SU-DHL-6 (cell line): ENCODE results near the gene MEIOC.

ENCODE experiments used
- H2AFZ ChIP-seq: fragments of 200-600 bp; sonication (generic); 2 replicates; pipeline ENCODE4 v1.6.1; 2014; ENCODE audit warnings: low read depth, mild to moderate bottlenecking, moderate library complexity, mixed read lengths, antibody characterized with exemption, low read length; ENCODE audit not compliant: severe bottlenecking
- H3F3A ChIP-seq: fragments of 200-600 bp; shearing (Covaris generic); 2 replicates; pipeline ENCODE4 v1.6.0; 2016; ENCODE audit warnings: antibody characterized with exemption, mild to moderate bottlenecking; ENCODE audit not compliant: insufficient read depth
- H3K27ac ChIP-seq: fragments of 200-600 bp; sonication (generic); 2 replicates; pipeline ENCODE4 v1.5.1; 2016; ENCODE audit warnings: low read depth, mild to moderate bottlenecking, low read length, moderate library complexity, mixed read lengths
- H3K27me3 ChIP-seq: fragments of 200-600 bp; sonication (generic), shearing (Covaris generic); 2 replicates; pipeline ENCODE4 v1.6.0; 2014; ENCODE audit warnings: mild to moderate bottlenecking, low read length
- H3K36me3 ChIP-seq: fragments of 200-600 bp; sonication (generic); 2 replicates; pipeline ENCODE4 v1.6.1; 2014; ENCODE audit warnings: mild to moderate bottlenecking, low read length, mixed read lengths
- H3K4me2 ChIP-seq: fragments of 300-600, 200-600 bp; shearing (Covaris generic), sonication (generic); 2 replicates; pipeline ENCODE4 v1.6.0; 2014; ENCODE audit warnings: low read length, low read depth, mild to moderate bottlenecking; ENCODE audit not compliant: poor library complexity, severe bottlenecking
- H3K4me3 ChIP-seq: fragments of 200-600 bp; sonication (generic); 2 replicates; pipeline ENCODE4 v1.5.1; 2014; ENCODE audit warnings: antibody characterized with exemption, low read length, mild to moderate bottlenecking, mixed read lengths; ENCODE audit not compliant: insufficient read depth, poor library complexity, severe bottlenecking
- H3K79me2 ChIP-seq: fragments of 200-600 bp; sonication (generic); 2 replicates; pipeline ENCODE4 v1.6.1; 2014; ENCODE audit warnings: mild to moderate bottlenecking, low read length, moderate library complexity; ENCODE audit not compliant: insufficient read depth
- H3K9ac ChIP-seq: fragments of 200-600 bp; sonication (generic); 2 replicates; pipeline ENCODE4 v1.7.0; 2014; ENCODE audit warnings: mild to moderate bottlenecking, low read length
- H3K9me2 ChIP-seq: fragments of 200-600 bp; sonication (generic); replicated peaks from 2 replicates; pipeline ENCODE4 v1.6.1; 2014; ENCODE audit warnings: low read length; ENCODE audit not compliant: insufficient read depth
- H3K9me3 ChIP-seq: fragments of 200-600 bp; sonication (generic); 2 replicates; pipeline ENCODE4 v1.6.1; 2014; ENCODE audit warnings: low read length, mixed read lengths; ENCODE audit not compliant: insufficient read depth
- H4K20me1 ChIP-seq: fragments of 200-600 bp; sonication (generic); 2 replicates; pipeline ENCODE4 v1.6.1; 2014; ENCODE audit warnings: low read depth, mild to moderate bottlenecking, antibody characterized with exemption, low read length, moderate library complexity, mixed read lengths
- CTCF ChIP-seq: fragments of 200-600 bp; sonication (generic); IDR thresholded peaks from one replicate; pipeline ENCODE4 v1.5.1; 2017; ENCODE audit warnings: antibody characterized with exemption, mild to moderate bottlenecking, low read length, moderate library complexity; ENCODE audit not compliant: insufficient read depth, poor library complexity, severe bottlenecking
- EZH2phosphoT487 ChIP-seq: fragments of 200-600 bp; sonication (generic), shearing (Covaris generic); conservative IDR thresholded peaks from 2 replicates; pipeline ENCODE4 v1.6.1; 2018; ENCODE audit warnings: mild to moderate bottlenecking, antibody characterized with exemption, low read length, moderate library complexity, mixed read lengths

The MEIOC gene

GRCh38 chr17:44628243-44629188 is 27.8 kb upstream of the MEIOC start:
- Histone ChIP-seq H3K27ac (peak overlapping the region; percentile 82), H3K27me3 (no peaks in the 10 kb centered on the region), H4K20me1 (no peaks in the 10 kb centered on the region), H3F3A (no peaks in the 10 kb centered on the region), H3K9me2 (no peaks in the 10 kb centered on the region), H3K79me2 (no peaks in the 10 kb centered on the region), H3K9me3 (no peaks in the 10 kb centered on the region), H3K4me3 (peak overlapping the region; percentile 48), H3K9ac (peak overlapping the region; percentile 50), H2AFZ (peak overlapping the region; percentile 95), H3K36me3 (no peaks in the 10 kb centered on the region), H3K4me2 (peak overlapping the region; percentile 87)
- TF ChIP-seq EZH2phosphoT487 = no peak
- TF ChIP-seq CTCF = no peak

- TF ChIP-seq EZH2phosphoT487 (no peak), CTCF (no peak)
- no peak overlapping the region for H3K27ac ChIP-seq
- H2AFZ ChIP-seq = peak overlapping the region; percentile 95
- no peaks in the 10 kb centered on the region for H3K79me2 ChIP-seq
- H3K9me3 ChIP-seq = no peaks in the 10 kb centered on the region
- H3K9ac ChIP-seq = no peak overlapping the region
- H3K4me2 ChIP-seq = no peak overlapping the region
- H3K9me2 ChIP-seq = no peaks in the 10 kb centered on the region
- no peaks in the 10 kb centered on the region for H3K27me3 ChIP-seq
- no peak overlapping the region for H3K4me3 ChIP-seq
- H3F3A ChIP-seq = no peaks in the 10 kb centered on the region
- H4K20me1 ChIP-seq = no peaks in the 10 kb centered on the region
- no peaks in the 10 kb centered on the region for H3K36me3 ChIP-seq
Measured at GRCh38 chr17:44629314-44629713, 27.0 kb upstream of the MEIOC start.

- no peak overlapping the region for H3K9ac ChIP-seq
- no peak overlapping the region for H3K4me2 ChIP-seq
- no peak overlapping the region for H3K4me3 ChIP-seq
- H3F3A ChIP-seq = no peaks in the 10 kb centered on the region
- no peaks in the 10 kb centered on the region for H3K9me3 ChIP-seq
- no peaks in the 10 kb centered on the region for H3K36me3 ChIP-seq
- H3K27ac ChIP-seq = no peak overlapping the region
- no peaks in the 10 kb centered on the region for H3K9me2 ChIP-seq
- TF ChIP-seq CTCF = no peak
- TF ChIP-seq EZH2phosphoT487 = no peak
- H4K20me1 ChIP-seq = no peaks in the 10 kb centered on the region
- no peak overlapping the region for H2AFZ ChIP-seq
- no peaks in the 10 kb centered on the region for H3K79me2 ChIP-seq
- no peaks in the 10 kb centered on the region for H3K27me3 ChIP-seq
Measured at GRCh38 chr17:44630703-44631102, 25.6 kb upstream of the MEIOC start.
